HG03354 (cell line): Measurements from ENCODE around the gene MYH4.

Source experiments
- ATAC-seq: cut with Tn5 transposase; IDR thresholded peaks from one replicate; pipeline ENCODE4 v1.9.1; 2021; ENCODE audit warnings: mild to moderate bottlenecking; ENCODE audit not compliant: unreplicated experiment, poor library complexity, severe bottlenecking

MYH4 gene

GRCh38 chr17:10428781-10429180, 40.6 kb downstream of the MYH4 start:
- ATAC-seq, result no peak

- no peak for ATAC-seq
Measured at GRCh38 chr17:10421900-10422542, 47.3 kb downstream of the MYH4 start, which contains the start of gene MYH8. Gene MYH8, minus strand, starts transcription at chr17:10421950. Its CDS starts 1,723 bp downstream, at chr17:10420227.

- no peak for ATAC-seq
Measured at GRCh38 chr17:10421211-10421610, 48.1 kb downstream of the MYH4 start.

- no peak for ATAC-seq
Measured at GRCh38 chr17:10420811-10421210, 48.5 kb downstream of the MYH4 start.

GRCh38 chr17:10417431-10417830, 51.9 kb downstream of the MYH4 start:
- no peak for ATAC-seq

- no peak for ATAC-seq
Measured at GRCh38 chr17:10415161-10415560, 54.2 kb downstream of the MYH4 start.

GRCh38 chr17:10403589-10403988, 65.8 kb downstream of the MYH4 start:
- no peak for ATAC-seq

GRCh38 chr17:10398352-10398751, 71.0 kb downstream of the MYH4 start:
- ATAC-seq, result no peak

- ATAC-seq, result no peak
Measured at GRCh38 chr17:10396524-10397163, 72.7 kb downstream of the MYH4 start.

- peak; percentile 87 for ATAC-seq
Measured at GRCh38 chr17:10394201-10394887, 75.0 kb downstream of the MYH4 start.
